ENCODE results near the gene SLC30A1.

DNA sequence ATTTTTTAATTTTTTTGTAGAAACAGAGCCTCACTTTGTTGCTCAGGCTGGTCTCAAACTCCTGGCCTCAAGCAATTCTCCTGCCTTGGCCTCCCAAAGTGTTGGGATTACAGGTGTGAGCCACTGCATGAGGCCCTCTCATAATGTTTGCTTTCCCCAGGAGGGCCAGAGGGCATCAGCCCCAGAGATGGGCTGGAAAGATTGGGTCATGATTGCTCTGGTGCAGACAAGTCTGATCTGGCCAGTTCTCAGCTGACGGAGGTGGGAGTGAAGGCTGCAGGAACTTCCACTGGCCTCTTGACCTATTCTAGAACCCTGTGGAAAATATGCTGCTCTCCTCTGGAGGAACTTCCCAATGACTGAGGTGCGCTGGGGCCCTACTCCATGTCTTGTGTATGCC lies 43.6 kb downstream of the SLC30A1 start:
- TF ChIP-seq, protein P1, sequence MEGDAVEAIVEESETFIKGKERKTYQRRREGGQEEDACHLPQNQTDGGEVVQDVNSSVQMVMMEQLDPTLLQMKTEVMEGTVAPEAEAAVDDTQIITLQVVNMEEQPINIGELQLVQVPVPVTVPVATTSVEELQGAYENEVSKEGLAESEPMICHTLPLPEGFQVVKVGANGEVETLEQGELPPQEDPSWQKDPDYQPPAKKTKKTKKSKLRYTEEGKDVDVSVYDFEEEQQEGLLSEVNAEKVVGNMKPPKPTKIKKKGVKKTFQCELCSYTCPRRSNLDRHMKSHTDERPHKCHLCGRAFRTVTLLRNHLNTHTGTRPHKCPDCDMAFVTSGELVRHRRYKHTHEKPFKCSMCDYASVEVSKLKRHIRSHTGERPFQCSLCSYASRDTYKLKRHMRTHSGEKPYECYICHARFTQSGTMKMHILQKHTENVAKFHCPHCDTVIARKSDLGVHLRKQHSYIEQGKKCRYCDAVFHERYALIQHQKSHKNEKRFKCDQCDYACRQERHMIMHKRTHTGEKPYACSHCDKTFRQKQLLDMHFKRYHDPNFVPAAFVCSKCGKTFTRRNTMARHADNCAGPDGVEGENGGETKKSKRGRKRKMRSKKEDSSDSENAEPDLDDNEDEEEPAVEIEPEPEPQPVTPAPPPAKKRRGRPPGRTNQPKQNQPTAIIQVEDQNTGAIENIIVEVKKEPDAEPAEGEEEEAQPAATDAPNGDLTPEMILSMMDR (IDR thresholded peaks at IDR 0.05) = no peak
- TF ChIP-seq POLR2A (IDR thresholded peaks at IDR 0.05) = no peak
